Measurements from ENCODE around the gene HPCAL1. TPM values are rescaled to one million over a fixed set of nuclear protein-coding genes. Genes with fewer than 3 reads are reported as not detected.

HPCAL1 gene
- total RNA-seq, 1 donor from 2014 or later, result 3.7 TPM

GRCh38 chr2:10273215-10274175, 29.2 kb upstream of the HPCAL1 start:
- peaks cover 26% of the 10 kb centered on the region for H3K27me3 Mint-ChIP-seq (ENCODE audit: insufficient read depth, low read depth)
- H3K4me3 ChIP-seq, result no peak overlapping the region
- H3K4me3 Mint-ChIP-seq, result no peak overlapping the region

DNA sequence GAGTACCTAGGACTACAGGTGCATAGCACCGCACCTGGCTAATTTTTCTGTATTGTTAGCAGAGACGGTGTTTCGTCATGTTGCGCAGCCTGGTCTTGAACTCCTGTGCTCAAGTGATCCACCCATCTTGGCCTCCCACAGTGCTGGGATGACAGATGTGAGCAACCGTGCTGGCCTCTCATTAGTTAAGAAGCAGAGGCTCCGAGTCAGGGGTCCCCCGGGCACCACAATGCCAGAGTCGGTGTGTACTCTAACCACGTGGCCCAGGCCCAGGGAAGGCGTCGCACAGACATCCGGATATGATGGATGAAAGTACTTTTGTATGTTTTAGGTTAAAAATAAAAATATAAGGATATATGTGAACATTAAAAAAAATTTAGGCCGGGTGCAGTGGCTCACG, 28.3 kb upstream of the HPCAL1 start:
- H3K9ac ChIP-seq, result no peak overlapping the region
- H3K9me3 ChIP-seq (ENCODE audit: low read depth), result no peaks in the 10 kb centered on the region
- H3K4me2 ChIP-seq, result no peak overlapping the region
- H3K9me3 Mint-ChIP-seq, result peaks cover 2% of the 10 kb centered on the region
- no peak for DNase-seq (ENCODE audit: low spot score)
- H3K36me3 ChIP-seq, result no peaks in the 10 kb centered on the region
- no peak overlapping the region for H2AFZ ChIP-seq (replicated peaks)
- H3K79me2 ChIP-seq (ENCODE audit: low read depth), result no peaks in the 10 kb centered on the region
- no peaks in the 10 kb centered on the region for H3K27me3 ChIP-seq
- TF ChIP-seq, protein P1, sequence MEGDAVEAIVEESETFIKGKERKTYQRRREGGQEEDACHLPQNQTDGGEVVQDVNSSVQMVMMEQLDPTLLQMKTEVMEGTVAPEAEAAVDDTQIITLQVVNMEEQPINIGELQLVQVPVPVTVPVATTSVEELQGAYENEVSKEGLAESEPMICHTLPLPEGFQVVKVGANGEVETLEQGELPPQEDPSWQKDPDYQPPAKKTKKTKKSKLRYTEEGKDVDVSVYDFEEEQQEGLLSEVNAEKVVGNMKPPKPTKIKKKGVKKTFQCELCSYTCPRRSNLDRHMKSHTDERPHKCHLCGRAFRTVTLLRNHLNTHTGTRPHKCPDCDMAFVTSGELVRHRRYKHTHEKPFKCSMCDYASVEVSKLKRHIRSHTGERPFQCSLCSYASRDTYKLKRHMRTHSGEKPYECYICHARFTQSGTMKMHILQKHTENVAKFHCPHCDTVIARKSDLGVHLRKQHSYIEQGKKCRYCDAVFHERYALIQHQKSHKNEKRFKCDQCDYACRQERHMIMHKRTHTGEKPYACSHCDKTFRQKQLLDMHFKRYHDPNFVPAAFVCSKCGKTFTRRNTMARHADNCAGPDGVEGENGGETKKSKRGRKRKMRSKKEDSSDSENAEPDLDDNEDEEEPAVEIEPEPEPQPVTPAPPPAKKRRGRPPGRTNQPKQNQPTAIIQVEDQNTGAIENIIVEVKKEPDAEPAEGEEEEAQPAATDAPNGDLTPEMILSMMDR (IDR thresholded peaks at IDR 0.05), result no peak
- no peak for TF ChIP-seq EZH2phosphoT487 (IDR thresholded peaks at IDR 0.05)
- TF ChIP-seq EZH2 (IDR thresholded peaks at IDR 0.05), result no peak
- H3K36me3 Mint-ChIP-seq, result no peaks in the 10 kb centered on the region
- H3K4me3 Mint-ChIP-seq, result no peak overlapping the region
- H3K27ac ChIP-seq, result no peak overlapping the region
- H3K27ac Mint-ChIP-seq, result no peak overlapping the region
- no peaks in the 10 kb centered on the region for H3K4me1 ChIP-seq
- no peaks in the 10 kb centered on the region for H4K20me1 ChIP-seq (ENCODE audit: low read depth)
- peaks cover 24% of the 10 kb centered on the region for H3K27me3 Mint-ChIP-seq (ENCODE audit: insufficient read depth, low read depth)
- peaks cover 25% of the 10 kb centered on the region for H3K4me1 Mint-ChIP-seq
- H3F3A ChIP-seq (ENCODE audit: low read depth), result no peaks in the 10 kb centered on the region
- no peak overlapping the region for H3K4me3 ChIP-seq

More at GRCh38 chr2:10273215-10274175, 29.2 kb upstream of the HPCAL1 start:
- Mint-ChIP-seq H3K36me3 (no peaks in the 10 kb centered on the region), H3K4me1 (peaks cover 19% of the 10 kb centered on the region), H3K9me3 (peaks cover 2% of the 10 kb centered on the region), H3K27ac (no peak overlapping the region)
- no peaks in the 10 kb centered on the region for H3K36me3 ChIP-seq
- H3K4me2 ChIP-seq, result no peak overlapping the region
- TF ChIP-seq, protein P1 (IDR thresholded peaks at IDR 0.05), result no peak
- no peak for TF ChIP-seq EZH2phosphoT487 (IDR thresholded peaks at IDR 0.05)
- no peaks in the 10 kb centered on the region for H4K20me1 ChIP-seq (ENCODE audit: low read depth)
- no peak overlapping the region for H2AFZ ChIP-seq (replicated peaks)
- no peaks in the 10 kb centered on the region for H3K4me1 ChIP-seq
- H3F3A ChIP-seq (ENCODE audit: low read depth), result no peaks in the 10 kb centered on the region
- no peak for DNase-seq (ENCODE audit: low spot score)
- no peak overlapping the region for H3K27ac ChIP-seq
- no peak overlapping the region for H3K9ac ChIP-seq
- no peaks in the 10 kb centered on the region for H3K9me3 ChIP-seq (ENCODE audit: low read depth)
- no peaks in the 10 kb centered on the region for H3K79me2 ChIP-seq (ENCODE audit: low read depth)
- H3K27me3 ChIP-seq, result no peaks in the 10 kb centered on the region

GRCh38 chr2:10274983-10275802, 27.5 kb upstream of the HPCAL1 start:
- DNase-seq (ENCODE audit: low spot score), result no peak
- Mint-ChIP-seq H3K9me3 (peaks cover 2% of the 10 kb centered on the region), H3K4me1 (peaks cover 27% of the 10 kb centered on the region), H3K27me3 (ENCODE audit: insufficient read depth, low read depth) (peaks cover 23% of the 10 kb centered on the region), H3K27ac (peak overlapping the region; percentile 57), H3K36me3 (no peaks in the 10 kb centered on the region), H3K4me3 (no peak overlapping the region)
- Histone ChIP-seq H3K9ac (no peak overlapping the region), H3K79me2 (ENCODE audit: low read depth) (no peaks in the 10 kb centered on the region), H3K4me1 (no peaks in the 10 kb centered on the region), H3K36me3 (no peaks in the 10 kb centered on the region), H3K9me3 (ENCODE audit: low read depth) (no peaks in the 10 kb centered on the region), H3K27me3 (no peaks in the 10 kb centered on the region), H2AFZ (replicated peaks) (no peak overlapping the region), H3F3A (ENCODE audit: low read depth) (no peaks in the 10 kb centered on the region), H3K4me3 (no peak overlapping the region), H3K27ac (no peak overlapping the region), H3K4me2 (no peak overlapping the region), H4K20me1 (ENCODE audit: low read depth) (no peaks in the 10 kb centered on the region)
- TF ChIP-seq EZH2 (IDR thresholded peaks at IDR 0.05) (no peak), EZH2phosphoT487 (IDR thresholded peaks at IDR 0.05) (no peak)
- TF ChIP-seq, protein P1 (IDR thresholded peaks at IDR 0.05), result no peak

All from neural progenitor cell (in vitro differentiated cells).